H1 (cell line): ENCODE measurements around the gene ARL11. TPM values are rescaled to one million over a fixed set of nuclear protein-coding genes. Genes with fewer than 3 reads are reported as not detected.
"Not testable (repeated sequence)": the region's sequence is repeated elsewhere in the genome, so short reads cannot be mapped to it uniquely, and the experiment has no call there.

Source experiments
- CTCF ChIA-PET: fragments of 300-600 bp; sonication (Branson Sonifier 250); formaldehyde crosslinking; loops from one replicate; lab custom pipeline; 2021; ENCODE audit not compliant: partially characterized antibody; lab: Charles Lee
- POLR2A ChIA-PET: fragments of 300-600 bp; sonication (Branson Sonifier 250); formaldehyde crosslinking; loops from one replicate; lab custom pipeline; 2021; ENCODE audit warnings: inconsistent platforms; ENCODE audit not compliant: partially characterized antibody; lab: Charles Lee
- DNase-seq, 2 experiments: peaks; one replicate each; pipeline versions ENCODE4 v3.0.0 to v3.0.0-alpha.2; 2010 to 2022; ENCODE audit warnings: low spot score in 2 of 2, low read depth in 1 of 2, mixed read lengths in 1 of 2
- FAIRE-seq: peaks from 2 replicates; lab custom pipeline; 2011; peaks lifted over from hg19 to GRCh38; lab: Jason Lieb, UNC
- H2AFZ ChIP-seq: 2 replicates; pipeline ENCODE4 v1.8.1; 2012; ENCODE audit warnings: low read length, inconsistent platforms
- H2AK5ac ChIP-seq: 2 replicates; pipeline ENCODE4 v1.6.1; 2013; ENCODE audit warnings: low read depth, low read length
- H2BK120ac ChIP-seq: replicated peaks from 2 replicates; pipeline ENCODE3; 2013; ENCODE audit warnings: low read depth, low read length, inconsistent platforms
- H2BK12ac ChIP-seq: 2 replicates; pipeline ENCODE4 v1.6.1; 2013; ENCODE audit warnings: low read depth, low read length
- H2BK15ac ChIP-seq: 2 replicates; pipeline ENCODE4 v1.6.1; 2013; ENCODE audit warnings: low read length
- H2BK20ac ChIP-seq: 2 replicates; pipeline ENCODE4 v1.6.1; 2013; ENCODE audit warnings: low read length
- H2BK5ac ChIP-seq: 2 replicates; pipeline ENCODE4 v1.6.1; 2013; ENCODE audit warnings: low read depth, low read length
- H3K14ac ChIP-seq: 2 replicates; pipeline ENCODE4 v1.6.1; 2013; ENCODE audit warnings: inconsistent platforms; ENCODE audit not compliant: insufficient read length
- H3K18ac ChIP-seq: 2 replicates; pipeline ENCODE4 v1.6.1; 2013; ENCODE audit warnings: low read length; ENCODE audit errors: extremely low read depth
- H3K23ac ChIP-seq: 2 replicates; pipeline ENCODE4 v1.6.1; 2013; ENCODE audit warnings: inconsistent platforms; ENCODE audit not compliant: insufficient read length
- H3K23me2 ChIP-seq: 2 replicates; pipeline ENCODE4 v1.6.1; 2013; ENCODE audit warnings: low read depth, low read length
- H3K27ac ChIP-seq: 2 replicates; pipeline ENCODE4 v1.6.1; 2011; ENCODE audit warnings: low read depth, low read length, inconsistent platforms
- H3K27me3 ChIP-seq, 4 experiments: replicated peaks in 1 of 4; 1 replicate in 1 of 4; 2 replicates in 3 of 4; pipeline versions ENCODE4 v1.6.1 to v1.8.1; 2011 to 2013; ENCODE audit warnings: low read length in 3 of 4, mild to moderate bottlenecking in 3 of 4, inconsistent platforms in 2 of 4, mixed read lengths in 2 of 4, moderate library complexity in 1 of 4; ENCODE audit not compliant: control insufficient read depth in 3 of 4, insufficient read depth in 3 of 4; ENCODE audit errors: extremely low read depth in 1 of 4
- H3K36me3 ChIP-seq, 4 experiments: 2 replicates each; pipeline versions ENCODE4 v1.6.1 to v1.8.1; 2011 to 2013; ENCODE audit warnings: mild to moderate bottlenecking in 4 of 4, low read length in 3 of 4, moderate library complexity in 2 of 4, control low read depth in 1 of 4, inconsistent platforms in 1 of 4; ENCODE audit not compliant: insufficient read depth in 4 of 4, control insufficient read depth in 2 of 4
- H3K4ac ChIP-seq: replicated peaks from 2 replicates; pipeline ENCODE3; 2013; ENCODE audit warnings: low read length, low read depth, mixed read lengths, inconsistent platforms; ENCODE audit not compliant: insufficient read length
- H3K4me1 ChIP-seq, 4 experiments: replicated peaks in 1 of 4; 1 replicate in 1 of 4; 2 replicates in 3 of 4; pipeline versions ENCODE4 v1.6.1 to v1.8.1; 2011 to 2013; ENCODE audit warnings: low read length in 3 of 4, inconsistent platforms in 2 of 4, mixed read lengths in 1 of 4; ENCODE audit not compliant: insufficient read depth in 4 of 4, control insufficient read depth in 3 of 4
- H3K4me2 ChIP-seq, 2 experiments: 2 replicates each; pipeline versions ENCODE4 v1.6.1 to v1.8.1; 2011 to 2013; ENCODE audit warnings: low read depth in 2 of 2, low read length in 2 of 2, control low read depth in 1 of 2, inconsistent platforms in 1 of 2, mild to moderate bottlenecking in 1 of 2; ENCODE audit not compliant: insufficient read depth in 1 of 2
- H3K4me3 ChIP-seq, 4 experiments: fragments of 200-600, 300-600 bp in 1 of 4; sonication (generic), shearing (Covaris generic), sonication (Bioruptor Twin) in 1 of 4; 2 replicates each; pipeline versions ENCODE4 v1.5.1 to v1.8.1; 2011 to 2016; ENCODE audit warnings: low read length in 4 of 4, low read depth in 3 of 4, control low read depth in 2 of 4, inconsistent platforms in 2 of 4, mild to moderate bottlenecking in 2 of 4, mixed read lengths in 1 of 4, moderate library complexity in 1 of 4; ENCODE audit not compliant: insufficient read depth in 2 of 4; ENCODE audit errors: extremely low read depth in 1 of 4
- H3K56ac ChIP-seq: replicated peaks from 2 replicates; pipeline ENCODE3; 2013; ENCODE audit warnings: low read depth, mild to moderate bottlenecking, mixed read lengths, low read length, inconsistent platforms; ENCODE audit not compliant: insufficient read length
- H3K79me1 ChIP-seq: 2 replicates; pipeline ENCODE4 v1.6.1; 2013; ENCODE audit warnings: low read depth, low read length, control low read depth
- H3K79me2 ChIP-seq, 2 experiments: 2 replicates each; pipeline versions ENCODE4 v1.6.1 to v1.8.1; 2012 to 2013; ENCODE audit warnings: low read length in 2 of 2, mild to moderate bottlenecking in 2 of 2, inconsistent platforms in 1 of 2; ENCODE audit not compliant: insufficient read depth in 2 of 2, control insufficient read depth in 1 of 2
- H3K9ac ChIP-seq, 4 experiments: replicated peaks in 1 of 4; 1 replicate in 1 of 4; 2 replicates in 3 of 4; pipeline versions ENCODE4 v1.6.1 to v1.8.1; 2011 to 2013; ENCODE audit warnings: low read depth in 3 of 4, low read length in 3 of 4, control low read depth in 2 of 4, mild to moderate bottlenecking in 2 of 4, moderate library complexity in 2 of 4, inconsistent platforms in 1 of 4; ENCODE audit errors: extremely low read depth in 1 of 4
- H3K9me3 ChIP-seq, 2 experiments: 2 replicates each; pipeline versions ENCODE4 v1.6.1 to v1.8.1; 2012 to 2013; ENCODE audit warnings: mild to moderate bottlenecking in 2 of 2, moderate library complexity in 2 of 2, control low read depth in 1 of 2, inconsistent platforms in 1 of 2, low read depth in 1 of 2, low read length in 1 of 2, mixed read lengths in 1 of 2; ENCODE audit not compliant: insufficient read depth in 2 of 2
- H4K20me1 ChIP-seq, 2 experiments: replicated peaks in 1 of 2; 2 replicates each; pipeline versions ENCODE3 to v1.8.1; 2011 to 2013; ENCODE audit warnings: inconsistent platforms in 2 of 2, low read length in 2 of 2, mild to moderate bottlenecking in 1 of 2; ENCODE audit not compliant: insufficient read depth in 2 of 2, control insufficient read depth in 1 of 2
- H4K5ac ChIP-seq: 2 replicates; pipeline ENCODE4 v1.6.1; 2013; ENCODE audit warnings: low read length, low read depth, mixed read lengths, inconsistent platforms; ENCODE audit not compliant: insufficient read length
- H4K8ac ChIP-seq: 2 replicates; pipeline ENCODE4 v1.8.0; 2013; ENCODE audit warnings: mild to moderate bottlenecking, moderate library complexity, low read length, inconsistent platforms; ENCODE audit not compliant: insufficient read depth; ENCODE audit errors: extremely low read depth
- H4K91ac ChIP-seq: replicated peaks from 2 replicates; pipeline ENCODE3; 2013; ENCODE audit warnings: low read length, mixed read lengths, inconsistent platforms; ENCODE audit not compliant: insufficient read length
- WGBS, 2 experiments: shearing (Covaris generic) in 1 of 2; methylation state at CpG; one replicate each; pipeline versions ENCODE4 v1.1.6 to v1.1.7; 2013 to 2015; ENCODE audit warnings: low lambda C conversion rate in 2 of 2, mixed read lengths in 2 of 2, inconsistent platforms in 1 of 2, low coverage in 1 of 2, missing lambda C conversion rate in 1 of 2; ENCODE audit not compliant: insufficient replicate concordance in 2 of 2, insufficient coverage in 1 of 2, insufficient read length in 1 of 2; ENCODE audit errors: extremely low coverage in 1 of 2, missing lambda C conversion rate in 1 of 2; 5-methylcytosine and 5-hydroxymethylcytosine counted together
- polyA plus RNA-seq, 7 experiments: library from polyadenylated mRNA; depleted of rRNA in 3 of 7; stranded (reverse) in 5 of 7; unstranded in 2 of 7; fragments of >200 nt in 5 of 7; fragments of 200-250 nt in 2 of 7; gene quantifications; 1 replicate in 5 of 7; 2 replicates in 1 of 7; 4 replicates in 1 of 7; pipeline versions ENCODE4 v1.2.1 to v1.2.3, GENCODE V29; 2011 to 2013; ENCODE audit warnings: missing spikeins in 2 of 7, mixed read lengths in 2 of 7
- total RNA-seq: library from RNA; stranded (reverse); fragmentation: NEBNext Ultra II Directional; extraction: Animal tissue kit (Norgen Biotek cat#: 25700); gene quantifications from 2 replicates; pipeline ENCODE4 v1.2.1, GENCODE V29; 2021

ARL11 gene
- total and polyA plus RNA-seq, 2 of the 8 experiments (the other 6 are each of a cell fraction or from before 2014, with no cell fraction given): 0.45 to 0.52 TPM

- H3K9me3 ChIP-seq, H3K79me2 ChIP-seq, H2AFZ ChIP-seq, H2BK5ac ChIP-seq, DNase-seq, H3K4ac ChIP-seq, H3K56ac ChIP-seq, H4K8ac ChIP-seq, H2BK120ac ChIP-seq, H2BK15ac ChIP-seq, H3K4me3 ChIP-seq, H3K27ac ChIP-seq, H3K14ac ChIP-seq, H3K23me2 ChIP-seq, H2BK20ac ChIP-seq, POLR2A ChIA-PET, H4K5ac ChIP-seq, H3K27me3 ChIP-seq, H4K20me1 ChIP-seq, H3K79me1 ChIP-seq, H3K4me1 ChIP-seq, H2AK5ac ChIP-seq, FAIRE-seq, H3K9ac ChIP-seq, H4K91ac ChIP-seq, H3K23ac ChIP-seq, H3K18ac ChIP-seq, H2BK12ac ChIP-seq, H3K4me2 ChIP-seq, H3K36me3 ChIP-seq: not testable (repeated sequence)
- WGBS, 2 experiments: 82% methylated on average over 3 of the region's 3 CpGs; no CpG with 5 or more reads in 1 of the 2 experiments
- CTCF ChIA-PET: interaction anchor here (1.1 to 1.4 kb wide), 2 partner anchors 12 to 18 kb away, joined by 3 to 5 read pairs; no protein-coding TSS in a partner anchor
These were observed 16.3 kb upstream of the ARL11 start for GRCh38 chr13:49612042-49612441.
